ENCODE measurements around the gene LEAP2.

DNA sequence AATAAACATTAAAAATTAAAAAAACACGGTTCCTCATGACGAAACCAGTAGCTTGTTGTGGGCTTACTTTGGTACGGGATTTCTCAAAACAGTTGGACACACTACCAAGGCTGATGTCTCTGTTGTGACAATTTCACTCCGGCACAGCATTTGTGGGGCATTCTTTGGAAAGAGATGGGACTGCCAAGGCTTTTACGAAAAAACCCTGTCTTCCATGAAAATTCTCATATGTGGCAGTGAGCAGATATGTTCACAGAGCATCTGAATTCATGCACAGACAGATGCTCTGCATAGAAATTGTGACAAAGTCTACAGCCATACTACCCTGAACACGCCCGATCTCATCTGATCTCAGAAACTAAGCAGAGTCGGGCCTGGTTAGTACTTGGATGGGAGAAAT lies 25.2 kb upstream of the LEAP2 start:
- no peak for TF ChIP-seq CTCF (IDR thresholded peaks at IDR 0.05)
- TF ChIP-seq POLR2A (IDR thresholded peaks at IDR 0.05) = no peak
- no peak for TF ChIP-seq POLR2AphosphoS5 (IDR thresholded peaks at IDR 0.05; ENCODE audit: insufficient read depth in 1 of 2, low read depth in 1 of 2)

All from vagina (tissue), 2 donors.